Islet precursor cell (in vitro differentiated cells): Measurements from ENCODE around the gene SPTBN1.

Experiments used
- DNase-seq: peaks from one replicate; pipeline ENCODE4 v3.0.0-alpha.2; 2018

The SPTBN1 gene

DNA sequence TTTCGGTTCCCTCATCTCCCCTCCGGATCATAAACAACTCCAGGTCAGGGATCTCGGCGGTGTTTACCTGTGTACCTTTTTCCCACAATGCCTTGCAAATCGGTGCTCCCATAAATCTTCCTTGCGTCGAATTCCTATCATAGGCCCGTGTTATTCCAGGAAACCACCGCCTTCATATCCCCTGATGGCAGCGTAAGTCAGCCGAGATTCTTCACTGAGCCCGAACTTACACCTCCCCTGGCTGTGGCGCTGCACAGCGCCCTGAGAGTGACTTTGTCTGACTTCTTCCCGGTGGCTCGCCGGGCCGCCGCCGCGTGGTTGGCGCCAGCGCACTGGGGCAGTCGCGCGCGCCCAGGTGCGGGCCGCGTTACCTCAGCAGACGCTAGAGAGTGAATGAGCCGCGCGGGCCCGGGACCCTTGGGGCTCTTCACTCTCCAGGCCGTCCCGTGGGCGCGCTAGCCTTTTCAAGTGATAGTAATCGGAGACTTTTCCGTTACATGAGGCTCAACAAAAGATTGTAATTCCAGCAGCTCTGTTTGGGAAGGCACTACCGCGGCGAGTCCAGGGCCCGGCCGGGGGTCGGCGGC, 101.6 kb downstream of the SPTBN1 start:
- peak; percentile 80 for DNase-seq

- DNase-seq = peak; percentile 87
Measured at GRCh38 chr2:54558188-54559005, 102.3 kb downstream of the SPTBN1 start.

DNA sequence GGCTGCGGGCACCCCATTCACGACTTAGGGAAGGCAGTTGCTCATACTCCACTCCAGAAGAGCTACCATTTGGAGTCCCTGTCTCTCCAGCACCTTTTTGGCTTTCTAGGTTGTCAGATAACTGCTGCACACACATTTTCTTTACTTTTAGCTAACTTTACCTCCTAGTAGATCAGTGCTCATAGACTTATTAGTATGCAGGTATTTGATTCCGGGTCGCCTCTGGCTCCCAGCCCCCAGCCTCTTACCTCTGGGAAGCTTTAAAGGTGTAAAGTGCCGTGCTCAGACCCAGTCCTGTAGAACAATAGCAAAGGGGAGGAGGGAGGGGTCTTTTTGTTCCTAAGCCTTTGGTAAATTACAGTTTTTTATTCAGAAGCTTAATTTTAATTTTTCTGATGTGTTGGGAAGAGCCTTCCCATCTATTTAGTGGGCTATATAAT, 102.9 kb downstream of the SPTBN1 start:
- DNase-seq = no peak

DNA sequence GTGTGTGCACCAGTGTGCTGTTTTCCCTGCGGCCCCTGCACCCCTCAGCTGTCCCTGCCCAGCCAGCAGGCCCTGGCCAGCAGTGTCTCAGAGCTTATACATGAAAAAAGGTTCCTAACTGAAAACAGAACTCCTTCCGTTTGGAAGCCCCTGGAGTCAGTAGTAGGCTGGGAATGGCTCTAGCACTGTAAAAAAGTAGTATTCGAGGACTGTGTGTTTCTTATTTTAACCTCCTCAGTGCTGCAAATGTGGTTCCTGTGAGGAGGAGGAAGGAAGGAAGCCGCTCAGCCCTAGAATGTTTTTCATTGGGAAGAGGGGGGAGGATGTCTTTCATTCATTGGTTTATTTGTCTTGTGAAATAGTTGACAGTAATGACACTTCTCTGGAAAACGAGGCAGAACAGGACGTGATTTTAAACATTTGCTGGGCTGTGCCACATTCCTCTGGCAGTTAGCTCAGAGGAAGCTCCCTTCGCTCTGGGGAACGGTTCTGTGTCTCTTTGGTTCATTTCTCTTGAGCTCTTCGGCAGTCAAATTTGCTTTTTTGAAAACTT, 103.5 kb downstream of the SPTBN1 start:
- DNase-seq = peak; percentile 75

DNA sequence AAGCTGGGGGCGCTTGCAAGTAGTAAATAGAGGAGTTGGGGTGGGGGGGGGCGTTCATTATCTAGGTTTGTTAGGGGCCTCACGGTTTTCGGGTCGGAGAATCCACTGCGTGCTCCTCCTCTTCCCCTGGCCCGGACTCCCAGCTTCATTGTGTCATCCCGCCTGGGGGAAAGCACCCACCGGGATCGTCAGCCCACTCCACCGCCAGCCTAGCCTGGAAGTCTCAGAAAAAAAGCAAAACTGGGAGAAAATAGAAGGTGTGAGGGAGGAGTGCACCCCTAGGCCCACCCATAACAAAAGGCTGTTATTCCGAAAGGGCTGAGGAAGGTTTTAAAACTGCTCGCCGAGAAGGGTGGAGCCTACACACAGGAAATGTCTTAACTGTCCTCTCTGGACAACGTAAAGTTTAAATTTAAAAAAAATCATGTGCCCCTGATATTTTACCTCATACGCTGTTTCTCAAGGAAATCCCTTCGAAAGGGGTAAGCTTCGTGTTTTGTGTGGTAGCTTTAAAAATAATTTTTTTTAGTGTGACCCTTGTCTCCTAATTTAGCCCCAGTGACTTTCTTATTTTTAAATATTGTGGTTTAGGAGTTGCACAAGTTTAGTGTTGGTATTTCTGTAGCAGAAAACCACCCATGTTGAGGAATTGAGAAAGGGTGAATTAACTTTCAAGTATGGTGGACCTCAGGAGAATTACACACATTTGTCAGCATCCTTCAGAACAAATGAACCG, 104.2 kb downstream of the SPTBN1 start:
- peak; percentile 70 for DNase-seq

DNA sequence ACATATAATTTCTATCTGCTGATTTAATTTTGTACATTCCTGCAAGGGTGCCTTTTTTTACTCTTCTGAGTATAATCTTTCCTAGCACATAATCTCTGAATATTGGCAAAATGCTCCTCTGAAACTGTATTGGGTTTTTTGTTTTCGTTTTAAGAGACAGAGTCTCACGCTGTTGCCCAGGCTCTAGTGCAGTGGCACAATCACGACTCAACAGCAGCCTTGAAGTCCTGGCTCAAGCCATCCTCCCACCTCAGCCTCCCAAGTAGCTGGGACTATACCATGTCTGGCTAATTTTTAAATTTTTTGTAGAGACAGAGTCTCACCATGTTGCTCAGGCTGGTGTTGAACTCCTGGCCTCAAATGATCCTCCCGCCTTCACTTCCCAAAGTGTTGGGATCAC, 104.9 kb downstream of the SPTBN1 start:
- DNase-seq = peak; percentile 29

GRCh38 chr2:54564439-54564838, 108.3 kb downstream of the SPTBN1 start:
- peak; percentile 32 for DNase-seq

DNA sequence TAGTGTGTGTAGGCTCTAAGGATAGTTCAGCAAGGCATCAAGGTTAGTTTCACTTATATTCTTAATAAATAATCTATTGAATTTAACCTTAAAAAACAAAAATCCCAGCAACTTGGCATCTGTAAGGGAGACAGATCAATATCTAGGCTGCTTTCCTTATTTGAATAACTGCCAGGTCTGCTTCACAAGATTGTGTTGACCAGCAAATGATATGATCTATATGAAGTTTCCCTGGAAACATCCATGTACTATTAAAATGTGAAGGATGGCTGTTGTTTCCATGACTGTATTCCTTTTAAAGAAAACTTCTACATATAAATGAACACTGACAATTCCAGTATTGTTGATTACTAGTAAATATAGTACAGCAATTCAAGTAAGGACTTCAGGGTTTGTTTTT, 109.4 kb downstream of the SPTBN1 start:
- no peak for DNase-seq

DNA sequence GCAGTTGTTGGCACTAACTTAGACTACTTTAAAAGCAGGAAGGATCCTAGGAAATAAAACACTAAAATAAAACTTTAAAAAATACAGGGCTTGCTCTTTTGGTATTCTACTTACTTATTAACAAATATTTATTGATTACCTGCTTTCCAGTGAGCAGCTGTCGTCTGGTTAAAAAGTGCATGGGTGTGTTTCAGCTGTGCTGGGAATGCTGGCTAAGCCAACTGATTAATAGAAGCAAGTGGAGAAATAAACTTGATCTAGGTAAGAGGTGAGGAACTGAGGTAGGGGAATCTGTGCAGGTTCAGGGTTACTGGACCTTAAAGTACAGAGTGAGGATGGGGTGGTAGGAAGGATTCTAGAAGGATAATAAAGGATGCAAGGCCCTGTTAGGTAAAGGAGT, 110.8 kb downstream of the SPTBN1 start:
- peak; percentile 10 for DNase-seq

GRCh38 chr2:54568876-54569321, 112.8 kb downstream of the SPTBN1 start:
- DNase-seq = peak; percentile 49

GRCh38 chr2:54569745-54570301, 113.7 kb downstream of the SPTBN1 start:
- DNase-seq = peak; percentile 47

DNA sequence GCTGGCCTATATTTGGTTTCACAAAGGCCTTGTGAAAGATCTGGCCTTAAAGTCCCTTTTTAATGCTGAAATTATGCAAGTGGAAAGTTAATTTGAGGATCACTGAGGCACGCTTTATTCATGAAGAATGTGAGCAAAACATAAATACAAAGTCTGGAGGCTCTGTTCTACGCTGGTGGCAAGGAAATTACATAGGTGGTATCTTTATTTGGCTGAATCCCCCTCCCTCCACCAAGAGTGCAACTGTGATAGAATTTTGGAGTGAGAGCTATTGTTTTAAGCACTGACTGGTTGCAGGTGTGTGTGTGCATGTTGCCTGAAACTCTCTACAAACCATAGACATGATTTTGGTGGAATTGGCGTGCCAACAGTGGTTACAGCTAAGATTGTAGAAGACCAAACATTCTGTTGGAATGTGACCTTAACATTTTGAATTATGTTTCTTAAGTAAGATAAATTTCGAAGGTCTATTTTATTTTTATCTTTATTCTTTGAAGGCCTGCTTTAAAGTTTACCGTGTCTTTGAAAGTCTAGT, 114.3 kb downstream of the SPTBN1 start:
- no peak for DNase-seq

GRCh38 chr2:54570925-54571694, 115.0 kb downstream of the SPTBN1 start:
- peak; percentile 71 for DNase-seq

DNA sequence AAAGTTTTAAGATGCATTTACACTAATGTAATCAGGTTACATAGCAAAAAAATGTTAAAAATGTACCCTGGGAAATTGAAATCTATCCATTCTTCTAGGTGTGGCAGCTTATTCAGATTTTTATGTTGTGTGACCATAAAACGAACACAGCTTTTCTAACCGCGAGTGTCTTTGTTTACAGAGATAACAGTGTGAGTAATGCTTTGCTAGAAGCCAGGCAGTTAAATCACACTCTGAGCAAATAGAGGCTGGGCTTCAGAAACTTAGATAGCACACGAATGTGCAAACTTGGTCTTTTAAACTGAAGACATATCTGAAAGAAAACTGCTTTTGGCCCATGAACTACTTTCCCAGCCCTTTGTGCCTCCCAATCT, 116.1 kb downstream of the SPTBN1 start:
- DNase-seq = peak; percentile 45

DNA sequence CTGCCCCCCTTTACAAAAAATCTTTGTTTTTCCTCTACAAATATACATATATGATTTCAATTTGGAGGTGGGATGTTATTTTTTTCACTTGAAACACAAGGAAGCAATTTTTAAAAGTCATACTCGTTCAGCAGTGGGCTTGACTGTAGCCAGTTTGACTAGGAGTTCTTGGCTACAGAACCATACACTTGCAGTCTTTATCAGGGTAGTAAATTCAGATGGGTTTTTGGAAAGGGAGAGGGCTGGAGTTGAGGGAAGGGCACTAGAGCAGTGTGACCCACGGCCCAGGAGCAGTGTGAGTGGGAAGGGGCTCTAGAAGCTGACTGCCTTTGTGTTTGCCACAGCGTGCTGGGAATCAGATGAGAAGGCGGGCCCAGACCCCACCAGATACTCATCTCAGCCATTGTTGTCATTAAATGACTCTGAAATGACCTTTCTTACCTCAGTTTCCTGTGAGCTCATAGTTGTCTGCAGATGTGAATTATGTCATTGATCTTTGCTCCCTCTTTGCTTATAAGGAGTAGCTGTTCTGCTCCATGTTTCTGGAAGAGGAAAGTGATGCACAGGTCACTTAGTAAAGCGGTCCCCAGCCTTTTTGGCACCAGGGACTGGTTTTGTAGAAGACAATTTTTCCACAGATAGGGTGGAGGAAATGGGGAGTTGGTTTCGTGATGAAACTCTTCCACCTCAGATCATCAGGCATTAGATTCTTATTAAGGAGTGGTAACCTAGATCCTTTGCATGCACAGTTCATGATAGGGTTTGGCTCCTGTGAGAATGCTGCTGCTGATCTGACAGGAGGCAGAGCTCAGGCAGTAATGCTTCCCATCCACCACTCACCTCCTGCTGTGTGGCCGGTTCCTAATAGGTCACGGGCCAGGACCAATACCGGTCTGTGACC, 116.8 kb downstream of the SPTBN1 start:
- peak; percentile 57 for DNase-seq

DNA sequence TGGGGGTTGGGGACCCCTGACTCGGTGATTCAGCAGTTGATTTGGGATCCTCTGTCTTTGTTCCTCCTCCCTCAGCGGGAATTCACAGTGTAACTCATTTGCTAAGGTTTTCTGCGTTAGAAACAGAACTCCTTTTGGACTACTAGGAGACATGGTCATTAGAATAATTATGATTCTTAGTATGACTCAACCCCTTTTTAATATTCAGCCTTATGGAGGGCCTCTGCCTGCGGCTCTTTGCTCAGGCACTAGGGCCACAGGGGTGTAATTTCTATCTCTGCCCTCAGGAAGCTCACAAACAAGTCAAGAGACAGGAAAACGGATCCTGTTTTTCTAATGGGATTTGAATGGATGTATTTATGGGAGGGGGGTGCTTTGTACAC, 117.4 kb downstream of the SPTBN1 start:
- DNase-seq = no peak

DNA sequence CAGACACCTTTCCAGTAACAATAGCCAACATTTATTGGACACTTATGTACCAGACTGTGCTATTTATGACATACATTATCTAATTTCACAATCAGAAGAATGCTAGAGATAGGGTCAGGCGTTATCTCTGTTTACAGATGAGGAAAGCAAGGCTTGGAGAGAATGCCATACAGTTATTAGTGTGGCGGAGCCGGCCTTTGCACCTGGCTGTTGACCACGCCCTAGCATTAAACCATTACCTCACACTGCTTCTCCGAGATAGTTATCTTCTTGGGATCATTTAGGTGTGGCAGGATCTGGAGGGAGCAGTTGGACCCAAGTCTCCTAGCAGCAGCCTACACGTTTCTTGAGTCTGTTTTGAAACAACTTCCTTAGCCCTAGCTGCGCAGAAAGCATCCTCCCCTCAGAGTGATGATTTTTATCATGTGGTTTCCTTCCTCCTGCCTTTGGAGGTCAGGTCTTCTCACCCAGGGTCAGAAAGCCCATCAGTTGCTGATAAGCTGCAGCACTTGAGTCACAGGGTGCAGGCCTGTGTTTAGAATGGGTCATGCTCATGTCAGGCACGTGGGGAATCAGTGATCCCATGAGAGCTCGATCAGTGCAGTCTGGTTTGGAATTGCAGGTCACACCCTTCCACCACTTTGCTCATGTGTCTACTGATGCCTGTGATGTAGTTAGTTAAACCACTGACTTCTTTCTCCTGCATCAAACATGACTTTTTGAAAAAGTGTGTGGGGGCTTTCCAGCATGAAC, 118.2 kb downstream of the SPTBN1 start:
- peak; percentile 71 for DNase-seq

- DNase-seq = no peak
Measured at GRCh38 chr2:54574860-54575247, 118.7 kb downstream of the SPTBN1 start.

DNA sequence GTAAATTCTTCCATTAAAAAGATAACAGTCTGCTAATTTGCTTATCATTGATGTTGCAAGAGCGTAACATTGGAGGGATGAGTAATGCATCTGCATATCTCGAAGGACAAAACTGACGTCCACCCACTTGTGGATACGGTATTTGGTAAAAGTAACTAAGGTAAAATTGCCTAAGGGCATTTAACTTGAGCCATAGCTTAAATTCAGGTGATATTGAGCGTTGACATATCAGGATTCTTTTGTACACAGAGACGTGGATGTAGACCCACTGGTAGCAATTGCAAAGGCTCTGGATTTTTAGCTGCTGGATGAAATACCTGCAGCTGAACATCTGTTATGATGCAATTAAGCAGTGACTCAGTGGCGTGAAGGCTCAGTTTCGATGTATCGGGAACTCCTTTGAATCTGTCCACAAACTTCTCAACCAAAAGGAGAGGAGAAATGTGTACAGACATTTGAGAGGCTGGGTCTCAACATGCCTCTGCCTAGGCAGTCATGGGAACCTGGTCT, 119.3 kb downstream of the SPTBN1 start:
- DNase-seq = no peak

GRCh38 chr2:54577035-54577434, 120.9 kb downstream of the SPTBN1 start:
- no peak for DNase-seq
